HepG2 (cell line): Measurements from ENCODE around the gene IHH. TPM values are rescaled to one million over a fixed set of nuclear protein-coding genes. Genes with fewer than 3 reads are reported as not detected.

Experiments used
- ARID4A ChIP-seq: sonication (generic); formaldehyde crosslinking; IDR thresholded peaks from 2 replicates; pipeline ENCODE4 v1.5.0; 2020; ENCODE audit warnings: mild to moderate bottlenecking, missing genetic modification reagents, borderline replicate concordance
- ATF6 ChIP-seq: sonication (generic); formaldehyde crosslinking; conservative IDR thresholded peaks from 2 replicates; pipeline ENCODE4 v1.4.0; 2020; ENCODE audit warnings: missing genetic modification reagents
- CBX1 ChIP-seq: IDR thresholded peaks from one replicate; pipeline ENCODE4 v1.6.1; 2016; ENCODE audit warnings: antibody characterized with exemption, low read depth
- ETV5 ChIP-seq: IDR thresholded peaks from 2 replicates; pipeline ENCODE4 v1.6.1; 2018; ENCODE audit warnings: missing biosample characterization, missing genetic modification reagents, inconsistent platforms, borderline replicate concordance
- GATAD1 ChIP-seq: IDR thresholded peaks from 2 replicates; pipeline ENCODE4 v1.6.1; 2016; ENCODE audit warnings: missing genetic modification reagents, missing compliant biosample characterization
- RARA ChIP-seq: IDR thresholded peaks from 2 replicates; pipeline ENCODE4 v1.6.1; 2016; ENCODE audit warnings: missing genetic modification reagents, missing compliant biosample characterization
- RARG ChIP-seq: sonication (generic); formaldehyde crosslinking; IDR thresholded peaks from 2 replicates; pipeline ENCODE4 v1.4.0; 2020; ENCODE audit warnings: low read depth, mild to moderate bottlenecking, missing genetic modification reagents
- SNAPC5 ChIP-seq: sonication (generic); formaldehyde crosslinking; IDR thresholded peaks from 2 replicates; pipeline ENCODE4 v1.8.1; 2023; ENCODE audit warnings: mild to moderate bottlenecking, missing genetic modification reagents, borderline replicate concordance
- SOX5 ChIP-seq: IDR thresholded peaks from 2 replicates; pipeline ENCODE4 v1.6.1; 2016; ENCODE audit warnings: borderline replicate concordance
- TEF ChIP-seq: sonication (generic); formaldehyde crosslinking; IDR thresholded peaks from 2 replicates; pipeline ENCODE4 v1.5.0; 2020; ENCODE audit warnings: missing genetic modification reagents
- TERF1 ChIP-seq: sonication (generic); formaldehyde crosslinking; IDR thresholded peaks from 2 replicates; pipeline ENCODE4 v1.8.0; 2022; ENCODE audit warnings: mild to moderate bottlenecking, missing genetic modification reagents, moderate library complexity
- WIZ ChIP-seq: sonication (generic); formaldehyde crosslinking; IDR thresholded peaks from 2 replicates; pipeline ENCODE4 v1.5.1; 2020; ENCODE audit warnings: mild to moderate bottlenecking, missing genetic modification reagents
- ZNF274 ChIP-seq: sonication (generic); formaldehyde crosslinking; IDR thresholded peaks from 2 replicates; pipeline ENCODE4 v1.5.1; 2020; ENCODE audit warnings: mild to moderate bottlenecking, missing genetic modification reagents
- ZNF281 ChIP-seq: sonication (generic); formaldehyde crosslinking; IDR thresholded peaks from 2 replicates; pipeline ENCODE4 v1.4.0; 2020; ENCODE audit warnings: missing genetic modification reagents, borderline replicate concordance
- ZNF543 ChIP-seq: sonication (generic); formaldehyde crosslinking; IDR thresholded peaks from 2 replicates; pipeline ENCODE4 v1.4.0; 2020; ENCODE audit warnings: mild to moderate bottlenecking, missing genetic modification reagents
- ZNF563 ChIP-seq: sonication (generic); formaldehyde crosslinking; IDR thresholded peaks from 2 replicates; pipeline ENCODE4 v1.8.0; 2022; ENCODE audit warnings: mild to moderate bottlenecking, moderate library complexity, missing genetic modification reagents
- ZNF644 ChIP-seq: IDR thresholded peaks from 2 replicates; pipeline ENCODE4 v1.6.1; 2016; ENCODE audit warnings: low read depth
- ZNF709 ChIP-seq: sonication (generic); formaldehyde crosslinking; IDR thresholded peaks from 2 replicates; pipeline ENCODE4 v1.5.0; 2020; ENCODE audit warnings: mild to moderate bottlenecking, missing genetic modification reagents
- polyA plus RNA-seq, 8 experiments: library from polyadenylated mRNA; depleted of rRNA in 3 of 8; stranded (reverse) in 7 of 8; unstranded in 1 of 8; fragments of >200 nt; fragmentation: Illumina TruSeq in 4 of 8; extraction: Trizol in 4 of 8; gene quantifications; 2 replicates each; pipeline versions ENCODE4 v1.2.1 to v1.2.3, GENCODE V29; 2011 to 2016; ENCODE audit warnings: low read depth in 4 of 8, missing spikeins in 1 of 8, mixed read lengths in 1 of 8; ENCODE audit not compliant: insufficient read depth in 1 of 8
- total RNA-seq, 5 experiments: library from RNA; depleted of rRNA; stranded (reverse); fragments of >200 nt; fragmentation: Illumina TruSeq; extraction: Trizol; gene quantifications; 2 replicates each; pipeline ENCODE4 v1.2.3, GENCODE V29; 2016; ENCODE audit warnings: low read depth in 1 of 5

The IHH gene
- total and polyA plus RNA-seq, 2 of the 13 experiments (the other 11 are each of a cell fraction or from before 2014, with no cell fraction given), result 0.42 TPM; not detected in 1

- TF ChIP-seq RARA (peak; percentile 73), TEF (CRISPR knock-in tag) (peak; percentile 71; the same call in 1 of the 2 replicates), ETV5 (CRISPR knock-in tag) (peak; percentile 57), TERF1 (CRISPR knock-in tag) (0 out of 2 replicates have a peak, but pooled peaks have one; percentile 31), ZNF563 (CRISPR knock-in tag) (peak; percentile 79), SOX5 (CRISPR knock-in tag) (0 out of 2 replicates have a peak, but pooled peaks have one; percentile 32), ZNF543 (CRISPR knock-in tag) (0 out of 2 replicates have a peak, but pooled peaks have one; percentile 41), WIZ (CRISPR knock-in tag) (peak; percentile 90), RARG (CRISPR knock-in tag) (no peak), ZNF281 (peak; percentile 61; the same call in 1 of the 2 replicates), ARID4A (CRISPR knock-in tag) (peak; percentile 30; the same call in 1 of the 2 replicates), ZNF644 (CRISPR knock-in tag) (peak; percentile 61; the same call in 1 of the 2 replicates), SNAPC5 (CRISPR knock-in tag) (no peak), ATF6 (0 out of 2 replicates have a peak, but pooled peaks have one; percentile 66), GATAD1 (CRISPR knock-in tag) (0 out of 2 replicates have a peak, but pooled peaks have one; percentile 44), ZNF274 (no peak), ZNF709 (peak; percentile 39; the same call in 1 of the 2 replicates), CBX1 (no peak)
These were observed 14.7 kb downstream of the IHH start (continued) for GRCh38 chr2:219045937-219046550.
